ENCODE data around the gene NSD2.

GRCh38 chr4:1978741-1979476 is 107.7 kb downstream of the NSD2 start:
- no peak for TF ChIP-seq CTCF (IDR thresholded peaks at IDR 0.05)
- no peak for TF ChIP-seq ZFX (IDR thresholded peaks at IDR 0.05; ENCODE audit: borderline replicate concordance)
